ENCODE results near the gene ACBD4.

DNA sequence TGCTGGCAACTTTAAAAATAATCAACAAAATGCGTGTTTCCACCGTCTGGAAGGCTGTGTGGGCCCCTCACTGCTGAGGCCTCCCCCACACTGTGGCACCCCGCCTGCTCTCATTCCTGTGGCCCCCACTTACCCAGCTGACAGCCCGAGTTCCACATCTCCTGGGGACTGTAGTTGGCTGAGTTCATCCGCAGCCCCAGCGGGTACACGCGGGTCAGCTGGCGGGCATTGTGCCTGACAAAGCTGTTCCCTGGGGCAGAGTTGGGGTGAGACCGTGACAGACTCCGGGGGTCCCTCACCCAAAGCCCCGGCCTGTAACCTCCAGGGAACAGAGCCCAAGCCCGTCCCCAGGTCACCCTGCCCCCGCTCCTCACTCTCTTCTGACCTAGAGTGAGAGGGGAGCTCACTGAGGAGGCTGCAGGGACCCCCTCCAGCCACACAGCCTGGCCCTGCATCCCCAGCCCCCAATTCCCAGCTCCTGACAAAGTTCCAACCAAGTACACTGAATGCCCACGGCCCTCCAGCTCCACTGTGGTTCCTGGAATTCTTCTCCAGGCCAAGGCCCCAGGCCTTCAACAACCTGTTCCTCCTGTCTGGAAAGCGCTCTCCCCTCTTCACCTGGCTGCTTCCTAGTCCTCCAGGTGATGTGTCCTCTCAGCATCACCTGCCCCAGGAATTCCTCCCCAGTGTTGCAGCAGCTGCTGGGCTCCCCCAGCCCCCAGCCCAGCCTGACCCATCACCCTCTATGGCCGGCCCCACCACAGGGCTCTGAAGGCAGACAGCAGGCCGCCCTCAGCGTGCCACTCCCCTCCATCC, 21.2 kb upstream of the ACBD4 start:
- TF ChIP-seq, protein P1, sequence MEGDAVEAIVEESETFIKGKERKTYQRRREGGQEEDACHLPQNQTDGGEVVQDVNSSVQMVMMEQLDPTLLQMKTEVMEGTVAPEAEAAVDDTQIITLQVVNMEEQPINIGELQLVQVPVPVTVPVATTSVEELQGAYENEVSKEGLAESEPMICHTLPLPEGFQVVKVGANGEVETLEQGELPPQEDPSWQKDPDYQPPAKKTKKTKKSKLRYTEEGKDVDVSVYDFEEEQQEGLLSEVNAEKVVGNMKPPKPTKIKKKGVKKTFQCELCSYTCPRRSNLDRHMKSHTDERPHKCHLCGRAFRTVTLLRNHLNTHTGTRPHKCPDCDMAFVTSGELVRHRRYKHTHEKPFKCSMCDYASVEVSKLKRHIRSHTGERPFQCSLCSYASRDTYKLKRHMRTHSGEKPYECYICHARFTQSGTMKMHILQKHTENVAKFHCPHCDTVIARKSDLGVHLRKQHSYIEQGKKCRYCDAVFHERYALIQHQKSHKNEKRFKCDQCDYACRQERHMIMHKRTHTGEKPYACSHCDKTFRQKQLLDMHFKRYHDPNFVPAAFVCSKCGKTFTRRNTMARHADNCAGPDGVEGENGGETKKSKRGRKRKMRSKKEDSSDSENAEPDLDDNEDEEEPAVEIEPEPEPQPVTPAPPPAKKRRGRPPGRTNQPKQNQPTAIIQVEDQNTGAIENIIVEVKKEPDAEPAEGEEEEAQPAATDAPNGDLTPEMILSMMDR (IDR thresholded peaks at IDR 0.05; ENCODE audit: low read depth, low read length, missing input control): no peak
- no peak for TF ChIP-seq RAD21 (IDR thresholded peaks at IDR 0.05)
- TF ChIP-seq FOXA2 (IDR thresholded peaks at IDR 0.05): no peak
- no peak for TF ChIP-seq REST (IDR thresholded peaks at IDR 0.05)
- no peak for TF ChIP-seq YY1 (IDR thresholded peaks at IDR 0.05)
- TF ChIP-seq GABPA (IDR thresholded peaks at IDR 0.05 in 1 of 2, conservative IDR thresholded peaks at IDR 0.05 in 1 of 2): no peak
- no peak for TF ChIP-seq TAF1 (conservative IDR thresholded peaks at IDR 0.05)
